PC-9 (cell line): ENCODE measurements around the gene SPCS3.

Experiments used
- CTCF ChIP-seq: fragments of 200-600 bp; sonication (generic); conservative IDR thresholded peaks from 2 replicates; pipeline ENCODE4 v1.6.1; 2017; ENCODE audit warnings: mixed run types, antibody characterized with exemption, mild to moderate bottlenecking, moderate library complexity
- EZH2 ChIP-seq: fragments of 200-600 bp; sonication (generic); IDR thresholded peaks from 2 replicates; pipeline ENCODE4 v1.8.0; 2017; ENCODE audit warnings: antibody characterized with exemption, low read depth

GRCh38 chr4:176293660-176294059 lies 26.1 kb upstream of the SPCS3 start:
- TF ChIP-seq CTCF (no peak), EZH2 (no peak)
